Measurements from ENCODE around the gene NMT2. TPM values are rescaled to one million over a fixed set of nuclear protein-coding genes. Genes with fewer than 3 reads are reported as not detected.

NMT2 gene
- total RNA-seq, 6 experiments from 2014 or later, result 29.4 to 67.3 (median 62.6) TPM

DNA sequence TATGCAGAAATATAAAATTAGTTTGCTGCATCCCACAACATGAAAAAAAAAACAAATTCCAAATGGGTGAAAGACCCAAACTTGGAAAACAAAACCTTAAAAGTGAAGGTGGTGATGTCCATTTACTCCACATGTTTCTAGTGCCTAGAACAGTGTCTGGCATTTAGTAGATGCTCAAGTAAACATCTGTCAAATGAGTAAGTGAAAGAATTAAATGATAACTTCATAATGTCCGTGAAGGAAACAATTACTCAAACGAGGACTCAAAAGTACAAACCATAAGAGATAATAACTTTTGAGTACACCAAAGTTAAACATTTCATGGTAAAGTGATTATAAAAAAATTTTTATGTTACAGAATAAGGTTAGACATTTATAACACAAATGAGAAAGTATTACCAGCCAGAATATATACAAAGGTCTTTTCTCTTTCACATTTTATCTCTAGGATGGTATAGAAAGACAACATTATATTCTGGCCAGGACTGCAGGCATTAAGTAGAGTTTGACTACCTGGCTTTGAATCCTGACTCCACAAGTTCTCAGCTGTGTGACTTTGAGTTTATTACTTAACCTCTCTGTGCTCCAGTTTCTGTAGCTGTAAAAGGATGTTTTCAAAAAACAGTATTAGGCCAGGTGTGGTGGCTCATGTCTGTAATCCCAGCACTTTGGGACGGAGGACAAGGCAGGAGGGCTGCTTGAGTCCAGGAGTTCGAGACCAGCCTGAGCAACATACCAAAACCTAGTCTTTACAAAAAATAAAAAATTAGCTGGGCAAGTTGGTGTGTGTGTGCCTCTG lies 20.7 kb downstream of the NMT2 start:
- Mint-ChIP-seq H3K36me3 (ENCODE audit: low read depth) (no peaks in the 10 kb centered on the region; the same call in 1 of the 2 replicates), H3K9me3 (no peaks in the 10 kb centered on the region), H3K4me1 (ENCODE audit: low read depth) (peaks cover 29% of the 10 kb centered on the region), H3K27me3 (ENCODE audit: insufficient read depth) (no peaks in the 10 kb centered on the region), H3K27ac (no peak overlapping the region), H3K4me3 (no peak overlapping the region)
- DNase-seq, result no peak
- TF ChIP-seq, protein P1, sequence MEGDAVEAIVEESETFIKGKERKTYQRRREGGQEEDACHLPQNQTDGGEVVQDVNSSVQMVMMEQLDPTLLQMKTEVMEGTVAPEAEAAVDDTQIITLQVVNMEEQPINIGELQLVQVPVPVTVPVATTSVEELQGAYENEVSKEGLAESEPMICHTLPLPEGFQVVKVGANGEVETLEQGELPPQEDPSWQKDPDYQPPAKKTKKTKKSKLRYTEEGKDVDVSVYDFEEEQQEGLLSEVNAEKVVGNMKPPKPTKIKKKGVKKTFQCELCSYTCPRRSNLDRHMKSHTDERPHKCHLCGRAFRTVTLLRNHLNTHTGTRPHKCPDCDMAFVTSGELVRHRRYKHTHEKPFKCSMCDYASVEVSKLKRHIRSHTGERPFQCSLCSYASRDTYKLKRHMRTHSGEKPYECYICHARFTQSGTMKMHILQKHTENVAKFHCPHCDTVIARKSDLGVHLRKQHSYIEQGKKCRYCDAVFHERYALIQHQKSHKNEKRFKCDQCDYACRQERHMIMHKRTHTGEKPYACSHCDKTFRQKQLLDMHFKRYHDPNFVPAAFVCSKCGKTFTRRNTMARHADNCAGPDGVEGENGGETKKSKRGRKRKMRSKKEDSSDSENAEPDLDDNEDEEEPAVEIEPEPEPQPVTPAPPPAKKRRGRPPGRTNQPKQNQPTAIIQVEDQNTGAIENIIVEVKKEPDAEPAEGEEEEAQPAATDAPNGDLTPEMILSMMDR (IDR thresholded peaks at IDR 0.05), result no peak

DNA sequence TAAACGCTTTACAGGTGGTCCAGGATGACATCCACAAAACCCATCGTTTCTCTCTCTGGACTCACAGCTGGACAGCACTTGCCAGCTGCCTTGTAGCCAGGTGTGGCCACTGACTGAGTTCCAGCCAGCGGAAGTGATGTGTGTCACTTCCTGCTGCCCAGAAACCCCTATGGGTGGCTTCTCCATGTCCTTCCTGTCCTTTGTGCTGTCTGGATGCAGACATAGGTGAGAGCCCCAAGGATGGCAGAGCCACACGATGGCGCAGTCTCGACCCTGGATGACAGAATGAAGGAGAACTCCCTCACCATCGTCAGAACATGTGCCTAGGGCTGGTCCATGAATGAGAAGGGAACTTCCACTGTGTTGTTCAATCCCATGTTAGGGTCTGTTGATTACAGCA lies 22.1 kb downstream of the NMT2 start:
- no peaks in the 10 kb centered on the region for H3K9me3 Mint-ChIP-seq
- H3K4me1 Mint-ChIP-seq (ENCODE audit: low read depth), result peaks cover 36% of the 10 kb centered on the region
- H3K27me3 Mint-ChIP-seq (ENCODE audit: insufficient read depth), result no peaks in the 10 kb centered on the region
- H3K4me3 Mint-ChIP-seq, result no peak overlapping the region
- no peak for DNase-seq
- peak overlapping the region; percentile 39; the same call in 1 of the 2 replicates for H3K27ac Mint-ChIP-seq
- TF ChIP-seq, protein P1 (IDR thresholded peaks at IDR 0.05), result no peak
- peaks cover 3% of the 10 kb centered on the region for H3K36me3 Mint-ChIP-seq (ENCODE audit: low read depth)

DNA sequence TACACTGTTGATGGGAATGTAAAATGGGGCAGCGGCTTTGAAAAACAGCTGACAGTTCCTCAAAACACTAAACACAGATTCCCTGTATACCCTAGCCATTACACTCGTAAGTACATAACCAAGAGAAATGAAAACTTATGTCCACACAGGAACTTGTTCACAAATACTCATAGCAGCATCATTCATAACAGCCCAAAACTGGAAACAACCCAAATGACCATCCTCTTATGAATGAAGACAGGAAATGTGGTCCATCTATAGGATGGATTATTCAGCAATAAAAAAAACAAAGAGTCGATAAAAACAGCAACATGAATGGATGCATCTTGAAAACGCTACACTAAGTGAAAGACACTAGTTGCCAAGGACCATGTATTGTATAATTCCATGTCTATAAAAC lies 23.7 kb downstream of the NMT2 start:
- no peaks in the 10 kb centered on the region for H3K9me3 Mint-ChIP-seq
- H3K36me3 Mint-ChIP-seq (ENCODE audit: low read depth), result peaks cover 14% of the 10 kb centered on the region
- peak overlapping the region; percentile 68; the same call in 1 of the 2 replicates for H3K27ac Mint-ChIP-seq
- peaks cover 38% of the 10 kb centered on the region for H3K4me1 Mint-ChIP-seq (ENCODE audit: low read depth)
- H3K27me3 Mint-ChIP-seq (ENCODE audit: insufficient read depth), result no peaks in the 10 kb centered on the region
- DNase-seq, result peak; percentile 32
- TF ChIP-seq, protein P1 (IDR thresholded peaks at IDR 0.05), result no peak
- H3K4me3 Mint-ChIP-seq, result peak overlapping the region; percentile 67; the same call in 1 of the 2 replicates

DNA sequence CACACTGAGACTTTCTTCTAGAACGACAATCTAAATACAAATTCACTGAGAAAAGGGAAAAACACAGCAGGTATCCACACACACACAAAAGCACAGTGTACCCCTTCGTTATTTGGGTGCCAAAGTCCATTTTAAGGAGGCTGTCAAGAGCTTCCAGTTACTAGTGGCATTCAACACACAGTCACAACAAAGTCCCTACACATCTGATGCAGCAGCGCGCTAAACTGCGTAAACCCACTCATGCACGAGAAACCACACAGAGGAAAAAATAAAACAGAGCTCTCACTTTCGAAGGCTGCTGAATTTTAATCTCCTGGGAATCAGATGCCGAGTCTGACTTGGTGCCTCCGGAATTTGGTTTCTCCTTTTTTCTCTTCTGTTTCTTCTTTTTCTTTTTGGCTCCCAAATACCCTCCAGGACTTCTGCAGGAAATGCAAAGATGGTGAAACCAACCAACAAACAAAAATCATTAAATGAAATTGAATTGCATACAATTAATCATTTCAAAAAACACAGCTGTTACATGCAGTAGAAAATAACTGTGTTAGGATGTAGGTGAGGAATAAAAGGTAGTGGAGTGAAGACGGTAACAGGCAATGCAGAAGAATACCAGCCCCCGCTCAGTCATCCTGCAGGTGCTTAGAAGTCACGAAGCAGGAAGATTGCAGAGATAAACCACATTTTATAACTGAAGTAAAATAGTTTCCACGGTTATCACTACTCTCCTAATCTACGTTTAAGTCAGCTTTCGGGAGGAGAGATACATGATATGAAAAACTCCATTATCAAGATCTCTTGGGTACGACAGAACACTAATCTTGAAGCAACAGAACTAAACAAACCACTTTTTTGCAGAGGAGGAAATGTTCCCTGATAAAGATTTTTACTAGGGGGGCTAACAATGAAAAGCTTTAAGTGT lies 27.1 kb downstream of the NMT2 start:
- DNase-seq, result no peak
- Mint-ChIP-seq H3K4me3 (no peak overlapping the region), H3K27ac (no peak overlapping the region), H3K27me3 (ENCODE audit: insufficient read depth) (no peaks in the 10 kb centered on the region), H3K4me1 (ENCODE audit: low read depth) (peaks cover 51% of the 10 kb centered on the region), H3K36me3 (ENCODE audit: low read depth) (peaks cover 39% of the 10 kb centered on the region), H3K9me3 (no peaks in the 10 kb centered on the region)
- TF ChIP-seq, protein P1 (IDR thresholded peaks at IDR 0.05), result no peak

DNA sequence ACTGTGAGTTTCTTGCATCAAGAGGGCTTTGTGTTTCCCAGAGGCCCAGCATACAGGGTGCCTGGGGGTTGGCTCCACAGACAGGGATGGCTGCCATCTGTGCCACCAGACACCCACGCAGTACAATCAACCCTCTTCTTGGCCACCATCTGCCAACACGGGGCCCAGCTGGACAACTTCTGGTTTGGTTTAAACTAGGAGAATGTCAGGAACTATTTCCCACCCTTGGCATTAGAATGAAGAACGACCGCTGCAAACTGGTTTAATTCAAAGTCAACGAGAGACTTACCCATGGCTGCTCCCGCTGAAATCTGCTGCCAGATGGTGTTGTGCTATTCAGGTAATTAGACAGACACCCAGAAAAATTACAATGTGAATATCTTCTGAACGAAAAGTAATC lies 27.8 kb downstream of the NMT2 start:
- DNase-seq, result no peak
- Mint-ChIP-seq H3K27ac (no peak overlapping the region), H3K4me1 (ENCODE audit: low read depth) (peaks cover 44% of the 10 kb centered on the region), H3K9me3 (no peaks in the 10 kb centered on the region), H3K4me3 (no peak overlapping the region), H3K27me3 (ENCODE audit: insufficient read depth) (no peaks in the 10 kb centered on the region; the same call in 1 of the 2 replicates), H3K36me3 (ENCODE audit: low read depth) (peaks cover 39% of the 10 kb centered on the region)
- TF ChIP-seq, protein P1 (IDR thresholded peaks at IDR 0.05), result no peak
